PC-3 (cell line): ENCODE data around the gene WNK1. TPM values are rescaled to one million over a fixed set of nuclear protein-coding genes. Genes with fewer than 3 reads are reported as not detected.
A peak's percentile ranks its signal among the peaks of the same experiment; 100 is the strongest.

Experiments used
- ATAC-seq: fragments of 200-7000 bp; cut with Tn5 transposase; 2 replicates; pipeline ENCODE4 v1.9.1; 2020; ENCODE audit warnings: mild to moderate bottlenecking, moderate library complexity
- BruUV-seq: library from RNA; stranded (reverse); fragments of 400-500 nt; replicated peaks from 2 replicates; lab custom pipeline; 2021; lab: Mats Ljungman, UMichigan
- CTCF ChIA-PET: fragments of 300-600 bp; sonication (Branson Sonifier 250); formaldehyde crosslinking; loops from one replicate; lab custom pipeline; 2022; ENCODE audit warnings: antibody characterized with exemption; lab: Charles Lee
- POLR2A ChIA-PET: fragments of 300-600 bp; sonication (Branson Sonifier 250); formaldehyde crosslinking; loops from one replicate; lab custom pipeline; 2022; ENCODE audit warnings: antibody characterized with exemption; ENCODE audit not compliant: unreplicated experiment; lab: Charles Lee
- DNase-seq: peaks from one replicate; pipeline ENCODE4 v3.0.0-alpha.2; 2015
- H2AFZ ChIP-seq: fragments of 300-600 bp; sonication (generic); 2 replicates; pipeline ENCODE4 v1.6.0; 2016; ENCODE audit warnings: antibody characterized with exemption, low read length
- H3F3A ChIP-seq: fragments of 300-600 bp; sonication (generic); one replicate; pipeline ENCODE4 v1.6.0; 2017; ENCODE audit warnings: antibody characterized with exemption, low read length, control low read depth, mild to moderate bottlenecking; ENCODE audit not compliant: unreplicated experiment
- H3K27ac ChIP-seq: fragments of 300-600 bp; sonication (generic); 2 replicates; pipeline ENCODE4 v1.5.1; 2016; ENCODE audit warnings: mild to moderate bottlenecking, low read length
- H3K27me3 ChIP-seq: fragments of 300-600 bp; sonication (generic); 2 replicates; pipeline ENCODE4 v1.6.1; 2016; ENCODE audit warnings: low read length, mixed read lengths
- H3K36me3 ChIP-seq: fragments of 300-600 bp; sonication (generic); 2 replicates; pipeline ENCODE4 v1.6.1; 2016; ENCODE audit warnings: low read depth, mixed run types, low read length, mixed read lengths
- H3K4me1 ChIP-seq: fragments of 300-600 bp; sonication (generic); 2 replicates; pipeline ENCODE4 v1.5.1; 2016; ENCODE audit warnings: low read length; ENCODE audit not compliant: insufficient read depth
- H3K4me2 ChIP-seq: fragments of 300-600 bp; sonication (generic); 2 replicates; pipeline ENCODE4 v1.6.0; 2016; ENCODE audit warnings: low read length
- H3K4me3 ChIP-seq: fragments of 300-600 bp; sonication (generic); 2 replicates; pipeline ENCODE4 v1.5.1; 2016; ENCODE audit warnings: mild to moderate bottlenecking, low read length, mixed read lengths
- H3K79me2 ChIP-seq: fragments of 300-600 bp; sonication (generic); 2 replicates; pipeline ENCODE4 v1.6.1; 2017; ENCODE audit warnings: low read length, mixed read lengths
- H3K9ac ChIP-seq: fragments of 300-600 bp; sonication (generic); 2 replicates; pipeline ENCODE4 v1.6.0; 2016; ENCODE audit warnings: mild to moderate bottlenecking, low read length
- H3K9me2 ChIP-seq: fragments of 300-600 bp; sonication (generic); replicated peaks from 2 replicates; pipeline ENCODE4 v1.6.1; 2016; ENCODE audit warnings: mixed run types, low read length, mixed read lengths
- H3K9me3 ChIP-seq: fragments of 300-600 bp; sonication (generic); 2 replicates; pipeline ENCODE4 v1.6.1; 2016; ENCODE audit warnings: low read length, mixed read lengths
- H4K20me1 ChIP-seq: fragments of 300-600 bp; sonication (generic); 2 replicates; pipeline ENCODE4 v1.6.1; 2016; ENCODE audit warnings: low read length, mixed read lengths
- EZH2 ChIP-seq: fragments of 300-600 bp; sonication (generic); IDR thresholded peaks from one replicate; pipeline ENCODE4 v1.6.1; 2017; ENCODE audit warnings: antibody characterized with exemption, mild to moderate bottlenecking, low read length; ENCODE audit not compliant: unreplicated experiment
- EZH2phosphoT487 ChIP-seq: fragments of 300-600 bp; sonication (generic); IDR thresholded peaks from 2 replicates; pipeline ENCODE4 v1.6.1; 2018; ENCODE audit warnings: mild to moderate bottlenecking, antibody characterized with exemption, low read length, borderline replicate concordance
- intact Hi-C: fragments of 100-400 bp; cut with micrococcal nuclease; formaldehyde crosslinking; loops from 2 replicates; pipeline ENCODE4 v1.9.0; 2023
- total RNA-seq: library from RNA; depleted of rRNA; stranded (reverse); fragments of >200 nt; gene quantifications from 2 replicates; pipeline ENCODE4 v1.2.3, GENCODE V29; 2014
- TF ChIP-seq, protein P1 (sequence below): fragments of 300-600 bp; sonication (generic); conservative IDR thresholded peaks from 2 replicates; pipeline ENCODE4 v1.5.1; 2017; ENCODE audit warnings: antibody characterized with exemption, low read depth, mild to moderate bottlenecking, low read length

Gene WNK1
- total RNA-seq, 1 experiment from 2014 or later, result 44.5 TPM

DNA sequence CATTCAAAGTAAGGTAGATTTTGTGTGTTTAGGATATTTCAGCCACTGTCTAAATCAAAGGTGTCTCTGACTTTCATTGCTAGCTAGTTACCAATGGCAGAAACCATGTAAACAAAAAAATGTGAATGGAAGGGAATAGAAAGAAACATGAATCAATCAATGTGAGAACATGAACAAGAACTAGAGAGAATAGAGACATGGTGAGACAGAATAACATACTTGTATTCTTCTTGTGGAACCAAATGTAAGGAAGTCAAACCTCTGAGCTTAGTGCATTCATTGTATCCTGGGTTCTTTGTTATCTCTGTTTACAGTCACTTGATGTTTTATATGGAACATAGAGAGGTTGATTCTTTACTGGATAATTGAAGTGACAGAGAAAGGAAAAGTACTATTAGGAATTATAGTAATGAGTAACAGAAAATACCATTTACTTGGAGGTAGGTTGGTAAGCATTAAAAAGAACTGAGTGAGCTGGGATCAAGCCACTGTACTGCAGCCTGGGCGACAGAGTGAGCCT is 2.6 kb upstream of the WNK1 start:
- Histone ChIP-seq H3K4me1 (peaks cover 19% of the 10 kb centered on the region), H2AFZ (peak overlapping the region; percentile 82; the same call in 1 of the 2 replicates), H3K9me3 (no peaks in the 10 kb centered on the region), H3K79me2 (peaks cover 20% of the 10 kb centered on the region), H3K9me2 (no peaks in the 10 kb centered on the region), H3K4me2 (peak overlapping the region; percentile 85), H3K4me3 (peak overlapping the region; percentile 92; the same call in 1 of the 2 replicates), H3K36me3 (no peaks in the 10 kb centered on the region), H4K20me1 (peaks cover 14% of the 10 kb centered on the region), H3F3A (no peaks in the 10 kb centered on the region), H3K27ac (no peak overlapping the region), H3K27me3 (no peaks in the 10 kb centered on the region), H3K9ac (peak overlapping the region; percentile 60; the same call in 1 of the 2 replicates)
- no TSS peak for BruUV-seq
- POLR2A ChIA-PET, result no interaction called here
- intact Hi-C loops, result loop anchor here (10.0 kb wide), 1 partner anchor 195 kb away; the partner anchor contains the start of gene RAD52
- DNase-seq (no peak), ATAC-seq (no peak)
- TF ChIP-seq EZH2, result no peak
- TF ChIP-seq, protein P1, sequence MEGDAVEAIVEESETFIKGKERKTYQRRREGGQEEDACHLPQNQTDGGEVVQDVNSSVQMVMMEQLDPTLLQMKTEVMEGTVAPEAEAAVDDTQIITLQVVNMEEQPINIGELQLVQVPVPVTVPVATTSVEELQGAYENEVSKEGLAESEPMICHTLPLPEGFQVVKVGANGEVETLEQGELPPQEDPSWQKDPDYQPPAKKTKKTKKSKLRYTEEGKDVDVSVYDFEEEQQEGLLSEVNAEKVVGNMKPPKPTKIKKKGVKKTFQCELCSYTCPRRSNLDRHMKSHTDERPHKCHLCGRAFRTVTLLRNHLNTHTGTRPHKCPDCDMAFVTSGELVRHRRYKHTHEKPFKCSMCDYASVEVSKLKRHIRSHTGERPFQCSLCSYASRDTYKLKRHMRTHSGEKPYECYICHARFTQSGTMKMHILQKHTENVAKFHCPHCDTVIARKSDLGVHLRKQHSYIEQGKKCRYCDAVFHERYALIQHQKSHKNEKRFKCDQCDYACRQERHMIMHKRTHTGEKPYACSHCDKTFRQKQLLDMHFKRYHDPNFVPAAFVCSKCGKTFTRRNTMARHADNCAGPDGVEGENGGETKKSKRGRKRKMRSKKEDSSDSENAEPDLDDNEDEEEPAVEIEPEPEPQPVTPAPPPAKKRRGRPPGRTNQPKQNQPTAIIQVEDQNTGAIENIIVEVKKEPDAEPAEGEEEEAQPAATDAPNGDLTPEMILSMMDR, result no peak
- TF ChIP-seq EZH2phosphoT487, result no peak
- CTCF ChIA-PET, result interaction anchor here (0.6 to 1.4 kb wide), 3 partner anchors 132 to 178 kb away, joined by 3 to 22 read pairs (median 4); no protein-coding TSS in a partner anchor

GRCh38 chr12:750366-751191 is 1.8 kb upstream of the WNK1 start:
- H3K9ac ChIP-seq, result peak overlapping the region; percentile 60
- BruUV-seq, result no TSS peak
- H3K36me3 ChIP-seq, result no peaks in the 10 kb centered on the region
- POLR2A ChIA-PET, result interaction anchor here (0.6 to 0.7 kb wide), 3 partner anchors 69 to 597 kb away, joined by 3 to 22 read pairs (median 6); no protein-coding TSS in a partner anchor
- CTCF ChIA-PET, result interaction anchor here (0.5 to 1.4 kb wide), 11 partner anchors 27 to 491 kb away, joined by 3 to 22 read pairs (median 3); no protein-coding TSS in a partner anchor
- intact Hi-C loops, result loop anchor here (1.0 to 10.0 kb wide), 3 partner anchors 174 to 194 kb away; partner anchors contain the start of gene RAD52
- peak overlapping the region; percentile 85 for H3K4me2 ChIP-seq
- peaks cover 27% of the 10 kb centered on the region for H3K79me2 ChIP-seq
- DNase-seq (no peak), ATAC-seq (no peak)
- H3K27me3 ChIP-seq, result no peaks in the 10 kb centered on the region
- no peak for TF ChIP-seq EZH2phosphoT487
- TF ChIP-seq, protein P1, result no peak
- no peak for TF ChIP-seq EZH2
- peak overlapping the region; percentile 2 for H3K27ac ChIP-seq
- H3K9me2 ChIP-seq, result no peaks in the 10 kb centered on the region
- H2AFZ ChIP-seq, result peak overlapping the region; percentile 82
- H3F3A ChIP-seq, result no peaks in the 10 kb centered on the region
- peaks cover 19% of the 10 kb centered on the region for H3K4me1 ChIP-seq
- H3K4me3 ChIP-seq, result peak overlapping the region; percentile 92
- peaks cover 20% of the 10 kb centered on the region for H4K20me1 ChIP-seq
- no peaks in the 10 kb centered on the region for H3K9me3 ChIP-seq
